T-helper 1 cell treated with Interleukin-12 subunit alpha and Interleukin-12 subunit beta and Interleukin-4 antibody, amounts not matched to agents 30 μg/mL and 1 μg/mL, for 36 hours (primary cell): ENCODE measurements around the gene MEN1.

Source experiments
- H3K27ac Mint-ChIP-seq: one replicate; pipeline ENCODE4 v1.8.0; 2021; ENCODE audit warnings: mild to moderate bottlenecking, mixed read lengths
- H3K27me3 Mint-ChIP-seq: one replicate; pipeline ENCODE4 v1.8.0; 2021; ENCODE audit warnings: low read depth, mixed read lengths
- H3K36me3 Mint-ChIP-seq: one replicate; pipeline ENCODE4 v1.8.0; 2021; ENCODE audit warnings: low read depth, mixed read lengths
- H3K4me1 Mint-ChIP-seq: one replicate; pipeline ENCODE4 v1.8.0; 2021; ENCODE audit warnings: low read depth, mixed read lengths
- H3K4me3 Mint-ChIP-seq: one replicate; pipeline ENCODE4 v1.8.0; 2021; ENCODE audit warnings: mild to moderate bottlenecking, moderate library complexity, mixed read lengths
- H3K9me3 Mint-ChIP-seq: one replicate; pipeline ENCODE4 v1.8.0; 2021; ENCODE audit warnings: mixed read lengths

Gene MEN1

DNA sequence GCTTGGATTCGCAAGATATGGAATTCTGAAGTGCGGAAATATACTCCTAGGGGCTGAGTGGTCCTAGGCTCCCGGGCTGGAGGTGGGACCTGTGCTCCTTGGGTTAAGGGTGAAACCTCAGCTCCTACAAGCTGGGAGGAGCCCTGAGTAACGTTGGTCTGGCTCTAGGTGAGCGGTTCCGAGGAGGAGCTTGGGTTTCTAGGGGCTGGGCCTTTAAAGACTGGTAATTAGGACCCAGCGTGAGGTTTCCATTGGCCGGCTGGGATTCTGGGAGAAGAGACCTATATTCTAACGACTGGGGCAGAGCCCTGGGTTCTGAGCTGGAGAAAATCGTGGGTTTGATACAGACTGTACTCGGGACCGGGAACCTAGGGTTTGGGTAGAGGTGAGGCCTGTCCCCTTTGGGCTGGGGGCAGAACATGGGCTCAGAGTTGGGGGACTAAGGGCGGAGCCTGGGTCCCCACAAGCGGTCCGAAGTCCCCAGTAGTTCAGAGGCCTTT lies 6.5 kb downstream of the MEN1 start:
- Mint-ChIP-seq H3K4me3 (peak overlapping the region; percentile 85), H3K4me1 (peaks cover 13% of the 10 kb centered on the region), H3K36me3 (peaks cover 10% of the 10 kb centered on the region), H3K9me3 (no peaks in the 10 kb centered on the region), H3K27me3 (no peaks in the 10 kb centered on the region), H3K27ac (peak overlapping the region; percentile 86)

DNA sequence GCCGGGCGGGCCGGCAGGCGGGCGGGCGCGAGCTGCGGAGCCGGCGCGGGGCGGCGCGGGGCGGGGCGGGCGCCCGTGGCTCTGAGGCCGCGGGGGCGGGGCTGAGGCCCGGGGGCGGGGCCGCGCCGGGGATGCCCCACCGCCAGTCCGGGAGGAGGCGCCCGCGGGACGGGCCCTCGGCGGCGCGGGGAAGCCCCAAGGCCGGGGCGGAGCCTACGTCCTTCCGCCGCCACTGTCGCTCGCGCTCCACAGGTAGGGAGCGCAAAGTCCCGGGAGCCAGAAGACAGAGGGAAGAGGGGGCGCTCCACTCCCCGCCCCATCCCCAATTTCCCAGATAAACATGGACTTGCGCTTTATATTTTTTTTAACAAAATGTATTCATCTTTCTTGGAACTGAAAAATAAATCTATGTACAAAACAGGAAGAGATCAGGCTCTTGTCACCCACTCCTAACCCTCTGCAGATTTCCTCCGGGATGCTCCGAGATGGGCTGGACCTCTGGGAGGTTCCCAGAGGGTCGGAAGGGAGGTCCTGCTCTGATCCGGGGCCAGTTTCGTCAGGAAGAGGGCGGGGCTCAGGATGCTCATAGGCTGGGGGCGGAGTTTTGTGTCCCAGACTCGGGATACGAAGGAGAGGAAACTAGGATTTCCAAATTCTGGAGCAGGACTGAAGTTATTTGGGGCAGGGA lies 7.0 kb downstream of the MEN1 start, which contains the start of gene MAP4K2:
MAP4K2 (minus strand) TSS at position 57 of the 688 bp plus-strand sequence. CDS start 65 bp downstream, outside the sequence.
- H3K27ac Mint-ChIP-seq, result peak within 1 kb of the TSS; percentile 86
- H3K27me3 Mint-ChIP-seq, result no peaks in the 10 kb centered on the region
- no peaks in the 10 kb centered on the region for H3K9me3 Mint-ChIP-seq
- H3K4me1 Mint-ChIP-seq, result peaks cover 16% of the 10 kb centered on the region
- peaks cover 13% of the 10 kb centered on the region for H3K36me3 Mint-ChIP-seq
- H3K4me3 Mint-ChIP-seq, result peak within 1 kb of the TSS; percentile 85

DNA sequence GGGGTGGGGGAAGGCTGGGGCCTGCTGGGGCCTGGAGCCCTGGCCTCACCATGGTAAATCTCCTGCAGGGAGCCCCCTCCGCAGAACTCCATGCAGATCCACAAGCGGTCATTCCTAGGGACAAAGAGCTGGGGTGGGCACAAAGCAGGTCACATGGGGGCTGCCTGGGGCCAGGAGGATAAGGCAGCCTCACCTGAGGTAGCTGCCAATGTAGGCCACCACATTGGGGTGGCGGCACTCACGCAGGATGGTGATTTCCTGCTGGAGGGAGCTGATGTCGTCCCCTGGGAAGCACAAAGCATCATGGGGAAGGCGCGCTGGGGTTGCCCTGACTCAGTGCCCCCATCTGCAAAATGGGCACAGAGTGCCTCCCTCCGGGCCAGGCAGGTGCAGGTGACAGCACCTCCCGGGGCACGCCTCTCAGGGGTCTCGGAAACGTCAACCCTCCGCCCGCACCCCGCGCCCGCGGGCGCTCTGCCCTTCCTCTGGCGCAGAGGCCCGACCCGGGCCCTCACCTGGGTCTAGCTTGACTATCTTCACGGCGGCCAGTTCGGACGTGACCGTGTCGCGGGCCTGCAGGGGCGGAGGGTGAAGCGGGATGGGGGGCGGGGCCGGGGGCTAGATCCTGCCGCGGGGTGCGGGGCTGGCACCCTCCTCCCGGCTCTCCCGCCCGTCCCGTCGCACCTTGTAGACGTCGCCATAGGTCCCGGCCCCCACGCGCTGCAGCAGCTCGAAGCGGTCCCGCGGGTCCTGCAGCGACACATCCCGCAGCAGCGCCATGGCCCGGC lies 7.8 kb downstream of the MEN1 start:
- peak overlapping the region; percentile 52 for H3K27ac Mint-ChIP-seq
- H3K9me3 Mint-ChIP-seq, result no peaks in the 10 kb centered on the region
- peaks cover 13% of the 10 kb centered on the region for H3K36me3 Mint-ChIP-seq
- no peaks in the 10 kb centered on the region for H3K27me3 Mint-ChIP-seq
- peak overlapping the region; percentile 77 for H3K4me3 Mint-ChIP-seq
- H3K4me1 Mint-ChIP-seq, result peaks cover 16% of the 10 kb centered on the region

DNA sequence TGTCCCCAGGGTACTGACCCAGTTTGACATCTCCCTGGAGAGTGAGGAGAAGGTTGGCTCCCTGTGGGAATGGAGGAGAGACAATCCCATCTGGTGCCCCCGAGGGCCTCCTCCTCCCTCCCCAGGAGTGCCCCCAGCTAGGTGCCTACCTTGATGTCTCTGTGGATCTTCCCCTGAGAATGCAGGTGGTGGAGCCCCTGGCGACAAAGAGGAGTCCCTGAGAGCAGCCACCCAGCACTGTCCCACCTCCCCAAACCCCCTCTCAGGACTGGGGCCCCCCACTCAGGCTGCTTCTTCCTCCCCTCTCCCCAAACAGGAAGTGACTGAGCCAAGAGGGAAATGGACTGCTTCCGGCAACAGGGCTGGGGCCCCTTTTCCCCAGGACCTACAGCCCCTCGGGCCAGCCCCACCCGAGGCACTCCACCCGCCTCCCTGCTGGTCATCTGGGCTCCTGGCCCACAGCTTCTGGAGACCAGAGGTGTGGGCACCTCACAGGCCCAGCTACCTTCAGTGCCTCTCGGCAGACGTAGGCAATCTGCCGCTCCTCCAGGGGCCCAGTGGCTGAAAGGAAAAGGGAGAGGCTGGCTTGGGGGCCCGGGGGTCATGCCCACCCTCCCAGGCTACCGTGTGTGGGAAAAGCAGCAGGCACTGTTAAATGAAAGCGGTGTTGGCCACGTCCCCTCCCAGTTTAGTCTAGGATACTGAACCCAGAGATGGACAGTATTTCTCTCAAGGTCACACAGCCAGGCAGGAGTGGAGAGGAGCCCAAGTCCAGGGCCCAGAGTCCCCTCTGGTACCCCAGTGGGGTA lies 8.6 kb downstream of the MEN1 start:
- H3K27ac Mint-ChIP-seq, result peak overlapping the region; percentile 52
- H3K9me3 Mint-ChIP-seq, result no peaks in the 10 kb centered on the region
- H3K36me3 Mint-ChIP-seq, result peaks cover 10% of the 10 kb centered on the region
- H3K27me3 Mint-ChIP-seq, result no peaks in the 10 kb centered on the region
- peaks cover 13% of the 10 kb centered on the region for H3K4me1 Mint-ChIP-seq
- H3K4me3 Mint-ChIP-seq, result peak overlapping the region; percentile 77

DNA sequence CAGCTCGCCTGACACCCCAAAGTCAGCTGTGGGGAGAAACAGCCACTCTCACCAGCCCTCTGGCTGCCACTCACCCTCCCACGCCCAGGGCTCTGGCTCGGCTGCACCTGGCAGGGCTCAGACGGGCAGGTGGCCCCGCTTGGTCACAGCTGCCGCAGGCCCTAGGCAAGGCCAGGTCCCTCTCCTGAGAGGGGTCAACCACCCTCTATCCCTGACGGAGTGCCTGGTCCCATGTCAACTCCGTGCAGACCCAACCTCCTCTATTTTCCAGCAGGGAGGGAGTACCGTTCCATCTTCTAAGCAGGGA lies 9.2 kb downstream of the MEN1 start:
- Mint-ChIP-seq H3K27ac (no peak overlapping the region), H3K9me3 (no peaks in the 10 kb centered on the region), H3K4me1 (peaks cover 12% of the 10 kb centered on the region), H3K27me3 (no peaks in the 10 kb centered on the region), H3K4me3 (peak overlapping the region; percentile 10), H3K36me3 (peaks cover 10% of the 10 kb centered on the region)

DNA sequence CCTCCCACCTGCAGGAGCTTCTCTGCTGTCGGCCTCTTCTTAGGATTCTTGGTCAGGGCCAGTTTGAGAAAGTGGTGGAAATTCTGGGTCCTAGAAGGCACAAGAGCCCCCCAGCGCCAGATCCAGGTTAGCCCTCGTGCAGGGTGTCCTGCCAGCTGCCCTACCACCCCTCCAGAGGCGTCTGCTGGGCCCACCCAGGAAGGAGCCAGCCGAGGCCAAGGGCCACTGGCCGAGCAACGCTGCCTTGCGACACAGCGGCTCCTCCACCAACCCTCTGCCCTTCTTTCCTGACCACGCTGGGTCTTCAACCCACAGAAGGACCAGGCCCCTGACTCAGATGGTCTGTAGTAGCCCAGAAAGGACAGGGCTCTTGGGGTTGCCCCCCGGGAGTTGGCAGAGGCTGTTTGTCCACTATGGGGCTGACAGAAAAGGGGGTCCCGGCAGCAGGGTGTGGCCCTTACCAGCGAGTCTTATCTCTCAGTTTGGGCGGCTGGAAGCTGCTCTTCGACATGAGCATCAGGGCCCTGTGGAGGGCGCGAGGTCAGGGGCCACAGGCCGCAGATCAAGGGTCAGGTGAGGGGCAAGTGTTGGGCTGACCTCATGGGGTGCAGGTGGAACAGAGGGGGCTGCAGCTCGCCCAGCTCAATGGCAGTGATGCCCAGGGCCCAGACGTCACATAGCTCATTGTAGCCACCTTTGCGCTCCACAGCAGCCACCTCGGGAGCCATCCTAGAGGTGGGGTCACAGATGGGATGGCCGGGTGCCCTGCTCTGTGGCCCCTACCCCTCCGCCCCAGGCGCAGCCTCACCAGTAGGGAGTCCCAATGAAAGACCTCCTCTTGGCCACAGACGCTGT lies 9.8 kb downstream of the MEN1 start:
- Mint-ChIP-seq H3K36me3 (peaks cover 9% of the 10 kb centered on the region), H3K9me3 (no peaks in the 10 kb centered on the region), H3K27ac (no peak overlapping the region), H3K27me3 (no peaks in the 10 kb centered on the region), H3K4me1 (peaks cover 12% of the 10 kb centered on the region), H3K4me3 (peak overlapping the region; percentile 10)

DNA sequence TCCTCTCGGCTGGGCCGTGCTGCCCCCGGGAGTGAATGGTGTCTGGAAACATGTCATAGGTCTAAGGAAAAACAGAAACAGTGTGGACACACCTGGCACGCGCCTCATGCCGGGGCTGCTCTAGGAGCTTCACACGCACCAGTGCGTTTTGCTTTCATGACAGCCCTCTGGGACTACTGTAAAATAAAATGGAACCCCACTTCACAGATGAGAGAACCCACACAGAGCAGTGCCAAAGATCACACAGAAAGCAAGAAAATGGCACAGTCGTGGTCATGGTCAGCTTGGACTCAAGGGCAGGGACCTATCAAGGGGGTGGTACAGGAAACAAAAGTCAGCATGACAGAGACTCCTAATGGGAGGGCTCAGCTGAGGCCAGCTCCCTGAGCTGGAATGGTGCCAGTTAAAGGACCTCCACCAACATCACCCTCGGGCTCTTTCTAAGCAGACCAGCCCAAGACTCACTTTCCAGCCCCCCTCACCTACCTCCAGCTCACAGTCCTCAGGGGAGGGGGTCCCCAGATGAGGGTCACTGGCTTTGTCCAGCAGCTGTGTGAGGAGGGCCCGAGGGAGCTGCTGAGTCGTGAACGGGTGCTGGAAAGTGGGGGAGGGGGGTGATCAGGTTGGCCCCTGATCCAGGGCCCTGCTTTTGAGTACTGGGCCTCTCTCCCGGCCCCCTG lies 10.6 kb downstream of the MEN1 start:
- H3K27me3 Mint-ChIP-seq, result no peaks in the 10 kb centered on the region
- H3K27ac Mint-ChIP-seq, result no peak overlapping the region
- peaks cover 10% of the 10 kb centered on the region for H3K36me3 Mint-ChIP-seq
- H3K9me3 Mint-ChIP-seq, result no peaks in the 10 kb centered on the region
- H3K4me3 Mint-ChIP-seq, result no peak overlapping the region
- peaks cover 16% of the 10 kb centered on the region for H3K4me1 Mint-ChIP-seq

DNA sequence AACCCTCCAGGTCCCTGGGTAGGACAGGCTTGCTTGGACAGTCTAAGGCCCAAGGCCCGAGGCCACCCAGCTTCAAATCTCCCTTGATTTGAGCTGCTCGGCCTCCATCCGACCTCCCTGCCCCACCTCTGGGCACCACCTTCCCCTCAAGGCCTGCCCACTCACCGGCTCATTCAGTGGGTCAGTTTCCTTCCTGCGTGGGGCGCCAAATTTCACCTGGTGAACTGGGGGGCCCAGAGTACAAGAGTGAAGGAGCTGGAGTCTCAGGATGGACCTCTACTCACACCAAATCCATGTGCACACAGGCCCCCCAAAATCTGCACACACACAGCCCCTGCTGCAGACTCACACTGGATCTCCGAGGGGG lies 11.1 kb downstream of the MEN1 start:
- H3K4me3 Mint-ChIP-seq, result no peak overlapping the region
- H3K27ac Mint-ChIP-seq, result no peak overlapping the region
- no peaks in the 10 kb centered on the region for H3K27me3 Mint-ChIP-seq
- no peaks in the 10 kb centered on the region for H3K9me3 Mint-ChIP-seq
- peaks cover 12% of the 10 kb centered on the region for H3K36me3 Mint-ChIP-seq
- peaks cover 18% of the 10 kb centered on the region for H3K4me1 Mint-ChIP-seq

DNA sequence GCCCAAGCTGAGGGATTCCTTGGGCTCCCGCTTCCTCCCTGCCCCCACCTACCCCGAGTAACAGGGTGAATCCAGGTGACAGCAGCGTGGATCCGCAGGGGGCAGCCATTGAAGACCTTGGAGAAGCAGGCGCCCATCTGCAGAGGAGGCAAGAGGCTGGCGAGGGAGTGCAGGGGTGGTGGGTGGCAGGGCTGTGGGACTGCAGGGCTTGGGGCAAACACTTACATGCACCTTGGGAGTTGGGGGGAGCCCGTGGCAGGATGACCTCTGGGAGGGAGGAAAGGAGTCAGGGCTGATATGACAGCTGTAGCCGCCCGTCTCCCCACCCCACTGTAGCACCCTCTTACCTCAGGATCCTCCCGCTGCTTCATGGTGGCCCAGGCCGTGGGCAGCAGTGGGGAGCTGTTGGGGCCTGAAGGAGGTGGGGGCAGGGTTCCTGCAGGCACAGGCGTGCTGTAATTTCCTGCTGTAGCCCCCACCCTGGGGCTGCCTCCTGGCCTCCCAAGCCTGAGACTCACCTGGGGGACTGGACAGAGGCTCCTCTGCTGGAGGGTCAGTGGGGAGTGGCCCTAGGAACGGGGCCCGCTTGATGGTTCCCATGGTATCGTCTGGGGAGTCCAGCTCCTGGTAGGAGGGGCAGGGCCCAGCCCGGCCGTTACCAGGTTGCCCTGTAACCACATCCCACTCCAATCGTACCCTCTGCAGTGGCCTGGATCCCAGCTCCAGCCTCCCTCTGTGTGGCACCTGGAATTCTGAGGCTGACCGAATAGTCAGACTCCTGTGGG lies 13.4 kb downstream of the MEN1 start:
- Mint-ChIP-seq H3K9me3 (no peaks in the 10 kb centered on the region), H3K4me3 (no peak overlapping the region), H3K27me3 (no peaks in the 10 kb centered on the region), H3K27ac (no peak overlapping the region), H3K36me3 (peaks cover 12% of the 10 kb centered on the region), H3K4me1 (peaks cover 17% of the 10 kb centered on the region)

DNA sequence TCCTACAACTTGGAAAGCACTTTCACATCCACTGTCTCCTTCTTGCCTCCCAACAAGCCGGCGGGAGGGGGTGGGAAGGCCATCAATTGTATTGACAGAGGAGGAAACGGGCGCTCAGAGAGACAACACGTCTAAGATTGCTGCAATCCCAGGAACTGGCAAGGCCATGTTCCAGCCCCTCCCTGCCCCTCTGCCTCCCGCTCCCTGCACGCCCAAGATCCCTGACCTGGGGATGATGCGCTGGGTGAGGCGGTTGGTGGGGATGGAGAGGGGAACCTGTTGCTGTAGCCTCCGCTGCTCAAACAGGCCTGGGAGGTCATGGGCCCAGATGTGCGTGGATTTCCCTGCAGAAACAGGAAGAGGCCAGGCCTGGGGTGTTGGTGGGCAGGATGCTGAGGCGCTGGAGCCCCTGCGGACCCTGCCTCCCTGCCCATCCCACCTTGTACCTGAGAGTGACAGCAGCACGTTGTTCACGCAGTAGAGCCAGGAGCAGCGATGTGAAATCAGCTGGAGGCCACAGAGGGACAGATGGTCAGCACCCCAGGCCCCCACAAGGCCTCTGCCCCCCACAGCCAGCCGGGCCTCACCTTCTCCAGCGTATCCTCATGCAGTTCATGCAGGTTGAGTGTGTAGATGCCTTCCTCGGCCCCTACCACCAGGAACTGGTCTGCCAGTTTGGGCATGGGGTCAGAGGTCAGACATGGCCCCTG lies 14.1 kb downstream of the MEN1 start:
- peaks cover 17% of the 10 kb centered on the region for H3K4me1 Mint-ChIP-seq
- H3K9me3 Mint-ChIP-seq, result no peaks in the 10 kb centered on the region
- peaks cover 12% of the 10 kb centered on the region for H3K36me3 Mint-ChIP-seq
- H3K27ac Mint-ChIP-seq, result no peak overlapping the region
- no peaks in the 10 kb centered on the region for H3K27me3 Mint-ChIP-seq
- H3K4me3 Mint-ChIP-seq, result no peak overlapping the region

DNA sequence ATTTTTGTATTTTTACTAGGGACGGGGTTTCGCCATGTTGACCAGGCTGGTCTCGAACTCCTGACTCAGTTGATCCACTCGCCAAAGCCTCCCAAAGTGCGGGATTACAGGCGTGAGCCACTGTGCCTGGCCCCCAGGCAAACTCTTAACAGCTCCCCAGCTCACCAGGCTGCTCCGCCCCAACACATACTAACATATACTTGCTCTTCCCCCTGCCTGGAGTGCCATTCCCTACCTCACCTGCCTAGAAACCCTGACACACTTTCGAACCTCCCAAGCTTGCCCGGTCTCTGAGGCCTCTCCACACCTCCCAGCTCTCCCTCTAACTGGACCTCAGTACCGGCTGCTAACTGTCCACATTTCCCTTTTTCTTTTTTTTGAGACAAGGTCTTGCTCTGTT lies 15.8 kb downstream of the MEN1 start:
- Mint-ChIP-seq H3K36me3 (peaks cover 15% of the 10 kb centered on the region), H3K27ac (no peak overlapping the region), H3K27me3 (no peaks in the 10 kb centered on the region), H3K9me3 (no peaks in the 10 kb centered on the region), H3K4me3 (no peak overlapping the region), H3K4me1 (peaks cover 17% of the 10 kb centered on the region)

DNA sequence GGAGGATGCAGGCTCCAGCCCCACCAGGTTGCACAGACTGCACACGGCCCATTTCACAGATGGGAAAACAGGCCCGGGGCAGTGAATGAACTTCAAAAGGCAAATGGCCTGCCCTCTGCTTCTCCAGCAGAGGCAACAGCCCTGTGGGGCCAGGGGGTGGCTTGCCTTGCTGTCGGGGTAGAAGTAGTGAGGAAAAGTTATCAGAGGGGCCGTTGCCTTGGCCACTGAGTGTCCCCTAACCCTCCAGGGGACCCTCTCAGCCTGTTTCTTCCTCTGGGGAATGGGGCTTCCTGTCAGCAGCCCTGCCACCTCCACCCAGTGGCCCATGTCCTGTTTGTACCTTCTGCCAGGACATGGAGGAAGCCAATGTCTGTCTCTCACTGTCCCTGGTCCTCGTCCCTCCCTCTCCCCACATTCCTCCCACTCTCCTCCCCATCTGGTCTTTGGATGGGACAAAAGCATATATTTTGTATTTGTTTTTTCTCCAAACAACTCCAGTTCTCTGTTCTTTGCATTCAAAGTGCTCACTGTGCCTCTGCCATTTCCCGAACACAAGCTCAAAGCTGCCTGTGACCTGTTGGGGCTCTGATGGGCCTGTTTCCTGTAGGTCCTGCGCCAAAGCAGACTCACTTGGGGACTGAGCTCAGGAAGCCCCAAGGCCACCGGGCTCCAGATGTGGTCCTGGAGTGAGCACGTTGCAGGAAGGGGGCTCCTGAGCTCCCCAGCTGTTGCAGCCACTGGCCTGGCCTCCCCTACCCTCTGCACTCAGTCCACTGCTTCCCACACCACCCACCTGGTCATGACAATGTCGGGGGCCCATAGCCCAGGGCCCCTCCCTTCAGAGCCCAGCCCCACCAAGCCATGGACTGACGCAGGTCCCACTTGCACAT lies 16.8 kb downstream of the MEN1 start:
- Mint-ChIP-seq H3K4me3 (no peak overlapping the region), H3K27ac (peak overlapping the region; percentile 47), H3K27me3 (no peaks in the 10 kb centered on the region), H3K4me1 (peaks cover 14% of the 10 kb centered on the region), H3K9me3 (no peaks in the 10 kb centered on the region), H3K36me3 (peaks cover 9% of the 10 kb centered on the region)
